Measurements from ENCODE around the gene CD93. TPM values are rescaled to one million over a fixed set of nuclear protein-coding genes. Genes with fewer than 3 reads are reported as not detected.

Gene CD93
- polyA plus RNA-seq, 1 donor from 2014 or later, result not detected

DNA sequence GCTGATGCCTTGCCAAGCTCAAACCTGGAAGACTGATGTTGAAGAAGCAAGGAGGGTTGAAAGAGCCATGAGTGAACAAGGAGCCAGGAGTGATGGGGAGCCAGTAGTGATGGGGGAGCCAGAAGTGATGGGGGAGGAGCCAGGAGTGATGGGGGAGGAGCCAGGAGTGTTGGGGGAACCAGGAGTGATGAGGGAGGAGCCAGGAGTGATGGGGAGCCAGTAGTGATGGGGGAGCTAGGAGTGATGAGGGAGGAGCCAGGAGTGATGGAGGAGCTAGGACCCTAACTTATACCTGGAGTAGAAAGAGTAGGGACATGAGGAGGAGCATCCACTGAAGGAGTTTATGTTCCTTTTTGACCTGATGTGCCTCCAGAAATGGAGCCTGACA, 14.6 kb upstream of the CD93 start:
- no peak overlapping the region for H3K9ac ChIP-seq (ENCODE audit: low read length)
- no peak overlapping the region for H3K27ac ChIP-seq (ENCODE audit: low read length)
- H3K9me2 ChIP-seq (ENCODE audit: insufficient read depth, low read length), result no peaks in the 10 kb centered on the region
- H2AFZ ChIP-seq (ENCODE audit: low read depth, low read length), result no peak overlapping the region
- H4K20me1 ChIP-seq (ENCODE audit: insufficient read depth), result no peaks in the 10 kb centered on the region
- H3K79me2 ChIP-seq (replicated peaks; ENCODE audit: insufficient read depth, low read length), result no peaks in the 10 kb centered on the region
- no peak overlapping the region for H3K4me3 ChIP-seq (ENCODE audit: low read length)
- H3K27me3 ChIP-seq (ENCODE audit: insufficient read depth, low read depth, low read length), result no peaks in the 10 kb centered on the region
- no peaks in the 10 kb centered on the region for H3K9me3 ChIP-seq (ENCODE audit: low read length)
- no peaks in the 10 kb centered on the region for H3F3A ChIP-seq (ENCODE audit: insufficient read depth, low read length, poor library complexity, severe bottlenecking)
- no peak for TF ChIP-seq TAF1 (IDR thresholded peaks at IDR 0.05; ENCODE audit: low read depth)
- no peak for TF ChIP-seq CTCF (IDR thresholded peaks at IDR 0.05; ENCODE audit: poor library complexity, severe bottlenecking)
- no peak for TF ChIP-seq EZH2 (IDR thresholded peaks at IDR 0.05; ENCODE audit: borderline replicate concordance, insufficient read depth, low read length, poor library complexity, severe bottlenecking)
- no peak for TF ChIP-seq MXI1 (conservative IDR thresholded peaks at IDR 0.05; ENCODE audit: poor library complexity, severe bottlenecking)
- no peak for TF ChIP-seq POLR2AphosphoS5 (IDR thresholded peaks at IDR 0.05)
- no peak for TF ChIP-seq EP300 (conservative IDR thresholded peaks at IDR 0.05; ENCODE audit: poor library complexity, severe bottlenecking)
- TF ChIP-seq REST (IDR thresholded peaks at IDR 0.05; ENCODE audit: borderline replicate concordance), result no peak
- no peak for TF ChIP-seq RAD21 (conservative IDR thresholded peaks at IDR 0.05)
- TF ChIP-seq SMC3 (conservative IDR thresholded peaks at IDR 0.05; ENCODE audit: poor library complexity), result no peak
- H3K4me2 ChIP-seq (ENCODE audit: low read length), result no peak overlapping the region
- no peaks in the 10 kb centered on the region for H3K36me3 ChIP-seq (ENCODE audit: insufficient read depth, low read length)

- no peak overlapping the region for H3K9ac ChIP-seq (ENCODE audit: low read length)
- H3K9me3 ChIP-seq (ENCODE audit: low read length), result no peaks in the 10 kb centered on the region
- H3K4me3 ChIP-seq (ENCODE audit: low read length), result no peak overlapping the region
- H3F3A ChIP-seq (ENCODE audit: insufficient read depth, low read length, poor library complexity, severe bottlenecking), result no peaks in the 10 kb centered on the region
- no peak overlapping the region for H3K4me2 ChIP-seq (ENCODE audit: low read length)
- TF ChIP-seq POLR2AphosphoS5 (IDR thresholded peaks at IDR 0.05) (no peak), EP300 (conservative IDR thresholded peaks at IDR 0.05; ENCODE audit: poor library complexity, severe bottlenecking) (no peak)
- H2AFZ ChIP-seq (ENCODE audit: low read depth, low read length), result no peak overlapping the region
- H3K36me3 ChIP-seq (ENCODE audit: insufficient read depth, low read length), result no peaks in the 10 kb centered on the region
- no peaks in the 10 kb centered on the region for H3K27me3 ChIP-seq (ENCODE audit: insufficient read depth, low read depth, low read length)
- H4K20me1 ChIP-seq (ENCODE audit: insufficient read depth), result no peaks in the 10 kb centered on the region
- no peak overlapping the region for H3K27ac ChIP-seq (ENCODE audit: low read length)
- H3K9me2 ChIP-seq (ENCODE audit: insufficient read depth, low read length), result no peaks in the 10 kb centered on the region
- no peaks in the 10 kb centered on the region for H3K79me2 ChIP-seq (replicated peaks; ENCODE audit: insufficient read depth, low read length)
Measured at GRCh38 chr20:23099791-23100719, 13.9 kb upstream of the CD93 start.

All from neural cell (in vitro differentiated cells).